ENCODE data around the gene MTERF1. TPM values are rescaled to one million over a fixed set of nuclear protein-coding genes. Genes with fewer than 3 reads are reported as not detected.
A peak's percentile ranks its signal among the peaks of the same experiment; 100 is the strongest.

The MTERF1 gene
- total and polyA plus RNA-seq, 9 of the 15 experiments (the other 6 are each of a cell fraction or from before 2014, with no cell fraction given) = 15.7 to 49.2 (median 29.1) TPM

GRCh38 chr7:91894781-91895480 lies 14.4 kb upstream of the MTERF1 start (continued):
- TF ChIP-seq MGA (IDR thresholded peaks at IDR 0.05) (no peak), ARID1B (IDR thresholded peaks at IDR 0.05) (peak; percentile 83)

Measured in K562 (cell line).